Measurements from ENCODE around the gene C1RL. TPM values are rescaled to one million over a fixed set of nuclear protein-coding genes. Genes with fewer than 3 reads are reported as not detected.

C1RL gene
- total and polyA plus RNA-seq, 10 donors, result 19.1 to 126 (median 84.4) TPM

DNA sequence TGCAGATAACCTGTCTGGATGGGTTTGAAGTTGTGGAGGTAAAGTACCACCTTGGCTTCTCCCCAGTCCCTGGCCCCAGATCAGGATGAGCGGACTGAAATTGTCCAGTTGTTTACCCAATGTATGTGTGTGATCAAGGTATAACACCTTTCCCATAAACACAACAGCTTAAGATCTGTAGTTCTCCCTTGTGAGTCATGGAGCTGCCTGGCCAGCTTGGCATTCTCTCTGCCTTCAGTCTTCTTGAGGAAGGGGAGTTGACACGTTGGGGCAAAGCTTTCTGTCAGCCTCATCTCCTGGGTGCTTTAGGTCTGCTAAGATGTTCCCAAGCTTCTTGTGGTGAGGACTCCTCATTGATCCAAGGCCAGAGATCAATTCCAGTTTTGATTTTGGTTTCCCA, 42.4 kb downstream of the C1RL start:
- Histone ChIP-seq H3K4me3 (no peak overlapping the region), H3K9me3 (no peaks in the 10 kb centered on the region), H3K27me3 (replicated peaks in 1 of 7) (no peaks in the 10 kb centered on the region), H3K4me1 (peaks cover 0 to 11% (median 0%) of the 10 kb centered on the region in 6 donors), H3K27ac (no peak overlapping the region), H3K36me3 (peaks cover 0 to 53% (median 0%) of the 10 kb centered on the region in 6 donors)
- intact Hi-C loops (cut with DNase I; ENCODE audit: low total_unique reads), result no loop called here
- 85 to 96% (median 91%) methylated on average over 2 of the region's 2 CpGs for WGBS, 5 donors
- no peak for DNase-seq
- TF ChIP-seq POLR2A (IDR thresholded peaks at IDR 0.05) (no peak), POLR2AphosphoS5 (IDR thresholded peaks at IDR 0.05) (no peak), CTCF (IDR thresholded peaks at IDR 0.05 in 8 of 11, conservative IDR thresholded peaks at IDR 0.05 in 3 of 11) (no peak)

DNA sequence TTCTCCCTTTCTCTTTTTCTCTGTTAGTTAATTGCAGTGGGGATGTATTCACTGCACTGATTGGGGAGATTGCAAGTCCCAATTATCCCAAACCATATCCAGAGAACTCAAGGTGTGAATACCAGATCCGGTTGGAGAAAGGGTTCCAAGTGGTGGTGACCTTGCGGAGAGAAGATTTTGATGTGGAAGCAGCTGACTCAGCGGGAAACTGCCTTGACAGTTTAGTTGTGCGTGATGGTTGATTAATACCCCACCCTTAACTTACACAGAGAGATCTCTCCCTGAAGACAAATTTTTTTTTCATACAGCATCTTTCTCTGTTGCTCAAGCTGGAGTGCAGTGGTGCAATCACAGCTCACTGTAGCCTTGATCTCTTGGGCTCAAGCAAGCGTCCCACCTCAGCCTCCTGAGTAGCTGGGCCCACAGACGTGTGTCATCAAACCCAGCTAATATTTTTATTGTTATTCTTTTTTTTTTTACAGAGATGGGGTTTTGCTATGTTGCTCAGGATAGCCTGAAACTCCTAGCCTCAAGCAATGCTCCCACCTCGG, 43.9 kb downstream of the C1RL start:
- Histone ChIP-seq H3K27me3 (replicated peaks in 1 of 7) (peaks cover 0 to 5% (median 0%) of the 10 kb centered on the region in 7 donors), H3K4me3 (no peak overlapping the region), H3K36me3 (peaks cover 0 to 47% (median 0%) of the 10 kb centered on the region in 6 donors), H3K4me1 (peaks cover 0 to 17% (median 1%) of the 10 kb centered on the region in 6 donors), H3K27ac (no peak overlapping the region), H3K9me3 (no peaks in the 10 kb centered on the region)
- 78 to 91% (median 83%) methylated on average over 7 of the region's 7 CpGs for WGBS, 5 donors
- intact Hi-C loops (cut with DNase I; ENCODE audit: low total_unique reads), result no loop called here
- no peak for DNase-seq
- no peak for TF ChIP-seq POLR2AphosphoS5 (IDR thresholded peaks at IDR 0.05)
- no peak for TF ChIP-seq CTCF (IDR thresholded peaks at IDR 0.05 in 8 of 11, conservative IDR thresholded peaks at IDR 0.05 in 3 of 11)

DNA sequence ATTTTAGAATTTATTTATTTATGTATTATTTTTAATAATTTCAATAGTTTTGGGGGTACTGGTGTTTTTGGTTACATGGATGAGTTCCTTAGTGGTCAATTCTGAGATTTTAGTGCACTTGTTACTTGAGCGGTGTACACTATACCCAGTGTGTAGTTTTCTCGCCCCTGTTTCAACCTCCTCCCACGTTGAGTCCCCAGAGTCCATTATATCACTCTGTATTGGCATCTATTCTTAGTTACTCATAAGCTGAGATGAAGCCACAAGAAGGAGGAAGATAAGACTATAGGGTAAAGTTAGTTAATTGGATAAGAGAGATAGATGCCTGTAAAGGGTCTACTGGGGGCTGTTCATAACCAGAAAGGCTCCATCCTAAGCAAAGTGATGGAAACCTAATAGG, 44.5 kb downstream of the C1RL start:
- Histone ChIP-seq H3K27me3 (replicated peaks in 1 of 7) (peaks cover 0 to 5% (median 0%) of the 10 kb centered on the region in 7 donors), H3K4me1 (peaks cover 0 to 23% (median 7%) of the 10 kb centered on the region in 6 donors), H3K27ac (no peak overlapping the region), H3K36me3 (peaks cover 0 to 41% (median 0%) of the 10 kb centered on the region in 6 donors), H3K9me3 (no peaks in the 10 kb centered on the region), H3K4me3 (no peak overlapping the region)
- TF ChIP-seq CTCF (IDR thresholded peaks at IDR 0.05 in 8 of 11, conservative IDR thresholded peaks at IDR 0.05 in 3 of 11) (no peak), POLR2AphosphoS5 (IDR thresholded peaks at IDR 0.05) (no peak), POLR2A (IDR thresholded peaks at IDR 0.05) (no peak)
- WGBS, 5 donors, result 63 to 79% (median 77%) methylated on average over 3 of the region's 3 CpGs
- intact Hi-C loops (cut with DNase I; ENCODE audit: low total_unique reads), result no loop called here
- no peak for DNase-seq

DNA sequence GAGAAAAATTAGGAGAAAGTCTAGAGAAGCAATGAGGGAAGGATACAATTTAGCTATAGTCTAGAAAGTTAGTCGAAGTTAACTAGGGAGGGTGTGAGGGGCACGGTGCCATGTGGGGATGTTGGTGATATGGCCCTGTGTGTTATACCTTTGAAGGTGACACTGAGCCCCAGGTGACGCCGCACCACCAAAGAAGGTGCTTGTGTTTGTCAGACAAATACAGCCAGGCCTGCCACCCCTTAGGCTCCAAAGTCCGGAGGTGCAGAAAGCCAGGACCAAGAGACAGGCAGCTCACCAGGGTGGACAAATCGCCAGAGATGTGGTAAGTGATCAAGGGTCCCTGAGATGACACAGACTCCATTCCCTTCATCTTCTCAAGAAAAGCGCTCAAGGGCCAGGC, 47.4 kb downstream of the C1RL start:
- intact Hi-C loops (cut with DNase I; ENCODE audit: low total_unique reads), result no loop called here
- TF ChIP-seq POLR2A (IDR thresholded peaks at IDR 0.05) (no peak), POLR2AphosphoS5 (IDR thresholded peaks at IDR 0.05) (no peak), CTCF (IDR thresholded peaks at IDR 0.05 in 8 of 11, conservative IDR thresholded peaks at IDR 0.05 in 3 of 11) (no peak)
- H3K4me3 ChIP-seq, result peak overlapping the region in 7 of 8 donors; percentile 5 to 57 (median 24)

More for the DNA sequence above, 47.4 kb downstream of the C1RL start:
- Histone ChIP-seq H3K27me3 (replicated peaks in 1 of 7) (peaks cover 0 to 5% (median 0%) of the 10 kb centered on the region in 7 donors), H3K36me3 (peaks cover 0 to 20% (median 0%) of the 10 kb centered on the region in 6 donors), H3K4me1 (peaks cover 0 to 24% (median 6%) of the 10 kb centered on the region in 6 donors), H3K27ac (peak overlapping the region in 7 of 8 donors; percentile 64 to 81 (median 75)), H3K9me3 (no peaks in the 10 kb centered on the region)
- WGBS, 5 donors, result 83 to 93% (median 88%) methylated on average over 7 of the region's 7 CpGs
- DNase-seq, result no peak

All from spleen (tissue), 11 donors.